OCI-LY7 (cell line): ENCODE results near the gene MYO1B. TPM values are rescaled to one million over a fixed set of nuclear protein-coding genes. Genes with fewer than 3 reads are reported as not detected.

ENCODE experiments used
- BruUV-seq: library from RNA; stranded (reverse); fragments of 400-500 nt; replicated peaks from 2 replicates; lab custom pipeline; 2021; lab: Mats Ljungman, UMichigan
- CTCF ChIA-PET: fragments of 300-600 bp; sonication (Branson Sonifier 250); formaldehyde crosslinking; loops from one replicate; lab custom pipeline; 2022; ENCODE audit warnings: antibody characterized with exemption; ENCODE audit not compliant: unreplicated experiment; lab: Charles Lee
- POLR2A ChIA-PET: fragments of 300-600 bp; sonication (Branson Sonifier 250); formaldehyde crosslinking; loops from one replicate; lab custom pipeline; 2022; ENCODE audit warnings: antibody characterized with exemption; lab: Charles Lee
- DNase-seq: peaks from one replicate; pipeline ENCODE4 v3.0.0-alpha.2; 2015; ENCODE audit warnings: low spot score
- H2AFZ ChIP-seq: fragments of 200-600 bp; sonication (generic), shearing (Covaris generic); 2 replicates; pipeline ENCODE4 v1.6.1; 2014; ENCODE audit warnings: mild to moderate bottlenecking, antibody characterized with exemption, low read length, moderate library complexity
- H3K27ac ChIP-seq: fragments of 200-600 bp; sonication (generic); 2 replicates; pipeline ENCODE4 v1.5.1; 2014; ENCODE audit warnings: mixed run types, low read depth, mild to moderate bottlenecking, moderate library complexity, low read length, inconsistent platforms; ENCODE audit not compliant: poor library complexity, severe bottlenecking
- H3K36me3 ChIP-seq: fragments of 200-600 bp; sonication (generic); 2 replicates; pipeline ENCODE4 v1.6.1; 2014; ENCODE audit warnings: mild to moderate bottlenecking, antibody characterized with exemption, low read length, moderate library complexity, mixed read lengths; ENCODE audit not compliant: insufficient read depth
- H3K4me1 ChIP-seq: fragments of 200-600 bp; sonication (generic); 2 replicates; pipeline ENCODE4 v1.5.1; 2014; ENCODE audit warnings: mild to moderate bottlenecking, low read length; ENCODE audit not compliant: insufficient read depth, poor library complexity, severe bottlenecking
- H3K4me2 ChIP-seq: fragments of 200-600 bp; sonication (generic); 2 replicates; pipeline ENCODE4 v1.6.1; 2014; ENCODE audit warnings: mild to moderate bottlenecking, low read length
- H3K4me3 ChIP-seq: fragments of 200-600 bp; sonication (generic); 2 replicates; pipeline ENCODE4 v1.5.1; 2014; ENCODE audit warnings: mild to moderate bottlenecking, low read depth, low read length; ENCODE audit not compliant: poor library complexity, severe bottlenecking
- H3K79me2 ChIP-seq: fragments of 200-600 bp; sonication (generic); 2 replicates; pipeline ENCODE4 v1.6.1; 2016; ENCODE audit warnings: low read depth, mild to moderate bottlenecking, low read length, moderate library complexity, mixed read lengths; ENCODE audit not compliant: insufficient read depth
- H3K9me2 ChIP-seq: fragments of 200-600 bp; sonication (generic); 2 replicates; pipeline ENCODE4 v1.6.1; 2016; ENCODE audit warnings: mild to moderate bottlenecking, low read length, mixed read lengths; ENCODE audit not compliant: insufficient read depth
- H3K9me3 ChIP-seq: fragments of 200-600 bp; sonication (generic); 2 replicates; pipeline ENCODE4 v1.6.1; 2014; ENCODE audit warnings: mild to moderate bottlenecking, mixed run types, low read length, mixed read lengths
- H4K20me1 ChIP-seq: fragments of 200-600 bp; sonication (generic); 2 replicates; pipeline ENCODE4 v1.6.1; 2014; ENCODE audit warnings: mild to moderate bottlenecking, antibody characterized with exemption, low read length, moderate library complexity, mixed read lengths; ENCODE audit not compliant: insufficient read depth
- CTCF ChIP-seq: fragments of 200-600 bp; sonication (generic); conservative IDR thresholded peaks from 2 replicates; pipeline ENCODE4 v1.5.1; 2014; ENCODE audit warnings: mild to moderate bottlenecking, antibody characterized with exemption, low read length, moderate library complexity, mixed read lengths
- EZH2phosphoT487 ChIP-seq: fragments of 200-600 bp; sonication (generic); IDR thresholded peaks from 2 replicates; pipeline ENCODE4 v1.6.1; 2018; ENCODE audit warnings: low read depth, borderline replicate concordance, mild to moderate bottlenecking, mixed run types, antibody characterized with exemption, low read length, moderate library complexity, mixed read lengths
- intact Hi-C: fragments of 100-400 bp; cut with micrococcal nuclease; formaldehyde crosslinking; loops from one replicate; pipeline ENCODE4 v1.10.0; 2022; ENCODE audit not compliant: unreplicated experiment
- total RNA-seq, 2 experiments: library from RNA; depleted of rRNA in 1 of 2; stranded (reverse); fragments of >200 nt in 1 of 2; shearing (Covaris generic) in 1 of 2; gene quantifications; 2 replicates each; pipeline ENCODE4 v1.2.3, GENCODE V29; 2014 to 2022

Gene MYO1B
- total RNA-seq, 2 experiments from 2014 or later: not detected

GRCh38 chr2:191410646-191411436 is 165.6 kb downstream of the MYO1B start:
- H3K4me2 ChIP-seq: no peak overlapping the region
- DNase-seq: no peak
- H3K79me2 ChIP-seq: no peaks in the 10 kb centered on the region
- no peaks in the 10 kb centered on the region for H3K9me3 ChIP-seq
- H3K36me3 ChIP-seq: no peaks in the 10 kb centered on the region
- no peaks in the 10 kb centered on the region for H4K20me1 ChIP-seq
- H3K27ac ChIP-seq: no peak overlapping the region
- no TSS peak for BruUV-seq
- H3K4me3 ChIP-seq: no peak overlapping the region
- H3K9me2 ChIP-seq: no peaks in the 10 kb centered on the region
- TF ChIP-seq EZH2phosphoT487 (no peak), CTCF (no peak)
- CTCF ChIA-PET: no interaction called here
- POLR2A ChIA-PET: no interaction called here
- H2AFZ ChIP-seq: no peak overlapping the region
- intact Hi-C loops: no loop called here
- H3K4me1 ChIP-seq: no peaks in the 10 kb centered on the region

GRCh38 chr2:191411472-191411871 is 166.3 kb downstream of the MYO1B start:
- POLR2A ChIA-PET: no interaction called here
- H3K79me2 ChIP-seq: no peaks in the 10 kb centered on the region
- no peak overlapping the region for H3K4me3 ChIP-seq
- no peak overlapping the region for H3K4me2 ChIP-seq
- no peaks in the 10 kb centered on the region for H4K20me1 ChIP-seq
- no peaks in the 10 kb centered on the region for H3K9me2 ChIP-seq
- H3K4me1 ChIP-seq: no peaks in the 10 kb centered on the region
- CTCF ChIA-PET: no interaction called here
- H3K27ac ChIP-seq: no peak overlapping the region
- no TSS peak for BruUV-seq
- no peaks in the 10 kb centered on the region for H3K36me3 ChIP-seq
- H3K9me3 ChIP-seq: no peaks in the 10 kb centered on the region
- no peak for TF ChIP-seq CTCF
- no peak for TF ChIP-seq EZH2phosphoT487
- no peak overlapping the region for H2AFZ ChIP-seq
- intact Hi-C loops: no loop called here
- DNase-seq: no peak

GRCh38 chr2:191412353-191412752 is 167.1 kb downstream of the MYO1B start:
- intact Hi-C loops: no loop called here
- no peak overlapping the region for H3K4me2 ChIP-seq
- H2AFZ ChIP-seq: no peak overlapping the region
- ChIA-PET CTCF (no interaction called here), POLR2A (interaction anchor here (0.7 kb wide), 1 partner anchor 960 kb away, joined by 3 read pairs; no protein-coding TSS in a partner anchor)
- H3K4me1 ChIP-seq: no peaks in the 10 kb centered on the region
- H3K79me2 ChIP-seq: no peaks in the 10 kb centered on the region
- H4K20me1 ChIP-seq: no peaks in the 10 kb centered on the region
- H3K9me2 ChIP-seq: no peaks in the 10 kb centered on the region
- BruUV-seq: no TSS peak
- H3K36me3 ChIP-seq: no peaks in the 10 kb centered on the region
- no peaks in the 10 kb centered on the region for H3K9me3 ChIP-seq
- H3K4me3 ChIP-seq: no peak overlapping the region
- no peak for DNase-seq
- no peak overlapping the region for H3K27ac ChIP-seq
- no peak for TF ChIP-seq CTCF
